Uterus (tissue), 2 donors: Measurements from ENCODE around the gene USP11.

Source experiments
- POLR2A ChIP-seq, 2 donors: fragments of 450-650 bp; IDR thresholded peaks; one replicate each; pipeline ENCODE4 v1.6.1; 2016; ENCODE audit warnings: antibody characterized with exemption in 2 of 2, mild to moderate bottlenecking in 1 of 2, moderate library complexity in 1 of 2
- TF ChIP-seq, protein P1 (sequence below), 4 experiments: fragments of 200-600 bp in 2 of 4; fragments of 450-650 bp in 2 of 4; sonication (generic) in 2 of 4; IDR thresholded peaks; one replicate each; pipeline ENCODE4 v1.5.1; 2016 to 2019; ENCODE audit warnings: antibody characterized with exemption in 4 of 4, mild to moderate bottlenecking in 2 of 4, moderate library complexity in 1 of 4

DNA sequence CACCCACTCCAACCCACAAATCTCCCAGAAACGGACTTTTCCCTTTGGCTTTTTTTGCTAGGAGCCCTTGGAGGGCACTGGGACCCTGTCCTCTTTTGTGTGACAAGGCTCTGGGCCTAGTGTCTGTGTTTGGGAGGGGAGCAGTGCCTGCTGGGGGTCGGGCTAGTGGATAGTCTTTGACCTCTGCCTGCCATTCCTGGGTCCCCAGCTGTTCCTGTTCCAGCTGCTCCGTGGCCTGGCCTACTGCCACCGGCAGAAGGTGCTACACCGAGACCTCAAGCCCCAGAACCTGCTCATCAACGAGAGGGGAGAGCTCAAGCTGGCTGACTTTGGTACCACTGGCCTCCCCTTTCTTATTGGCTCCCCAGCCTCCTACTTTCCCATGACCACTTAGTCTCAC, 6.7 kb upstream of the USP11 start:
- TF ChIP-seq, protein P1, sequence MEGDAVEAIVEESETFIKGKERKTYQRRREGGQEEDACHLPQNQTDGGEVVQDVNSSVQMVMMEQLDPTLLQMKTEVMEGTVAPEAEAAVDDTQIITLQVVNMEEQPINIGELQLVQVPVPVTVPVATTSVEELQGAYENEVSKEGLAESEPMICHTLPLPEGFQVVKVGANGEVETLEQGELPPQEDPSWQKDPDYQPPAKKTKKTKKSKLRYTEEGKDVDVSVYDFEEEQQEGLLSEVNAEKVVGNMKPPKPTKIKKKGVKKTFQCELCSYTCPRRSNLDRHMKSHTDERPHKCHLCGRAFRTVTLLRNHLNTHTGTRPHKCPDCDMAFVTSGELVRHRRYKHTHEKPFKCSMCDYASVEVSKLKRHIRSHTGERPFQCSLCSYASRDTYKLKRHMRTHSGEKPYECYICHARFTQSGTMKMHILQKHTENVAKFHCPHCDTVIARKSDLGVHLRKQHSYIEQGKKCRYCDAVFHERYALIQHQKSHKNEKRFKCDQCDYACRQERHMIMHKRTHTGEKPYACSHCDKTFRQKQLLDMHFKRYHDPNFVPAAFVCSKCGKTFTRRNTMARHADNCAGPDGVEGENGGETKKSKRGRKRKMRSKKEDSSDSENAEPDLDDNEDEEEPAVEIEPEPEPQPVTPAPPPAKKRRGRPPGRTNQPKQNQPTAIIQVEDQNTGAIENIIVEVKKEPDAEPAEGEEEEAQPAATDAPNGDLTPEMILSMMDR (IDR thresholded peaks at IDR 0.05): no peak
- no peak for TF ChIP-seq POLR2A (IDR thresholded peaks at IDR 0.05)
